WTC11 (cell line): ENCODE results near the gene NOTCH2. TPM values are rescaled to one million over a fixed set of nuclear protein-coding genes. Genes with fewer than 3 reads are reported as not detected.

Source experiments
- ATAC-seq: fragments of 200-7000 bp; cut with Tn5 transposase; 2 replicates; pipeline ENCODE4 v1.10.0; 2021; ENCODE audit warnings: mild to moderate bottlenecking, moderate library complexity
- CTCF ChIA-PET: fragments of 300-600 bp; sonication (Branson Sonifier 250); formaldehyde crosslinking; loops from one replicate; lab custom pipeline; 2021; ENCODE audit warnings: antibody characterized with exemption; lab: Charles Lee
- POLR2A ChIA-PET: fragments of 350-600 bp; sonication (Branson Sonifier 250); formaldehyde crosslinking; loops from one replicate; lab custom pipeline; 2021; ENCODE audit warnings: antibody characterized with exemption; lab: Charles Lee
- DNase-seq: peaks from one replicate; pipeline ENCODE4 v3.0.0; 2021; ENCODE audit warnings: low spot score
- H3K27ac Mint-ChIP-seq: 2 replicates; pipeline ENCODE4 v1.8.0; 2021; ENCODE audit warnings: mixed read lengths
- H3K27me3 Mint-ChIP-seq: 2 replicates; pipeline ENCODE4 v1.8.0; 2021; ENCODE audit warnings: low read depth, mild to moderate bottlenecking, moderate library complexity, mixed read lengths
- H3K36me3 Mint-ChIP-seq: 2 replicates; pipeline ENCODE4 v1.8.0; 2021; ENCODE audit warnings: mixed read lengths
- H3K4me1 Mint-ChIP-seq: 2 replicates; pipeline ENCODE4 v1.8.0; 2022; ENCODE audit warnings: mixed read lengths
- H3K4me3 Mint-ChIP-seq: 2 replicates; pipeline ENCODE4 v1.8.0; 2021; ENCODE audit warnings: mild to moderate bottlenecking, moderate library complexity, mixed read lengths
- H3K9me3 Mint-ChIP-seq: 2 replicates; pipeline ENCODE4 v1.8.0; 2021; ENCODE audit warnings: mixed read lengths
- CREM ChIP-seq: sonication (generic); formaldehyde crosslinking; IDR thresholded peaks from 2 replicates; pipeline ENCODE4 v1.8.1; 2022; ENCODE audit warnings: mild to moderate bottlenecking, missing genetic modification reagents, moderate library complexity
- ELF4 ChIP-seq: sonication (generic); formaldehyde crosslinking; IDR thresholded peaks from 2 replicates; pipeline ENCODE4 v1.8.1; 2022; ENCODE audit warnings: low read depth, mild to moderate bottlenecking, moderate library complexity, missing genetic modification reagents
- ETV6 ChIP-seq: sonication (generic); formaldehyde crosslinking; IDR thresholded peaks from 2 replicates; pipeline ENCODE4 v1.8.1; 2022; ENCODE audit warnings: mild to moderate bottlenecking, missing genetic modification reagents
- FOXP1 ChIP-seq: sonication (generic); formaldehyde crosslinking; IDR thresholded peaks from 2 replicates; pipeline ENCODE4 v1.8.0; 2022; ENCODE audit warnings: missing genetic modification reagents, mild to moderate bottlenecking, moderate library complexity, borderline replicate concordance
- JAZF1 ChIP-seq: fragments of 250-450 bp; sonication (Bioruptor Pico); IDR thresholded peaks from 2 replicates; pipeline ENCODE4 v1.9.0; 2021; ENCODE audit warnings: moderate library complexity, mild to moderate bottlenecking, inconsistent platforms
- NFATC4 ChIP-seq: fragments of 250-450 bp; sonication (Bioruptor Pico); IDR thresholded peaks from 2 replicates; pipeline ENCODE4 v1.9.0; 2021; ENCODE audit warnings: mild to moderate bottlenecking
- NFE2L1 ChIP-seq: sonication (generic); formaldehyde crosslinking; IDR thresholded peaks from 2 replicates; pipeline ENCODE4 v1.8.1; 2023; ENCODE audit warnings: missing genetic modification reagents
- ZNF396 ChIP-seq: fragments of 250-450 bp; sonication (Bioruptor Pico); IDR thresholded peaks from 2 replicates; pipeline ENCODE4 v1.8.0; 2021; ENCODE audit warnings: mild to moderate bottlenecking, moderate library complexity, borderline replicate concordance
- total RNA-seq: library from RNA; stranded (reverse); gene quantifications from 3 replicates; pipeline ENCODE4 v1.2.3, GENCODE V29; 2021
- TF ChIP-seq, protein P1 (sequence below): fragments of 250-450 bp; sonication (Bioruptor Pico); conservative IDR thresholded peaks from 2 replicates; pipeline ENCODE4 v1.9.0; 2021; ENCODE audit warnings: mild to moderate bottlenecking
- TF ChIP-seq, protein P2 (sequence below): sonication (generic); formaldehyde crosslinking; IDR thresholded peaks from 2 replicates; pipeline ENCODE4 v1.8.1; 2023; ENCODE audit warnings: mild to moderate bottlenecking, missing genetic modification reagents, moderate library complexity
- TF ChIP-seq, protein P3 (sequence below): sonication (generic); formaldehyde crosslinking; IDR thresholded peaks from 2 replicates; pipeline ENCODE4 v1.8.0; 2022; ENCODE audit warnings: mild to moderate bottlenecking, missing genetic modification reagents
- TF ChIP-seq, protein P4 (sequence below): fragments of 250-450 bp; sonication (Bioruptor Pico); IDR thresholded peaks from 2 replicates; pipeline ENCODE4 v1.9.0; 2021; ENCODE audit warnings: moderate library complexity, mild to moderate bottlenecking, inconsistent platforms, borderline replicate concordance
- TF ChIP-seq, protein P5 (sequence below): sonication (generic); formaldehyde crosslinking; IDR thresholded peaks from 2 replicates; pipeline ENCODE4 v1.8.0; 2023; ENCODE audit warnings: missing genetic modification reagents, mild to moderate bottlenecking, borderline replicate concordance
- TF ChIP-seq, protein P6 (sequence below): sonication (generic); formaldehyde crosslinking; IDR thresholded peaks from 2 replicates; pipeline ENCODE4 v1.8.1; 2023; ENCODE audit warnings: mild to moderate bottlenecking, moderate library complexity, missing genetic modification reagents
- TF ChIP-seq, protein P7 (sequence below): fragments of 250-450 bp; sonication (Bioruptor Pico); IDR thresholded peaks from 2 replicates; pipeline ENCODE4 v1.9.0; 2021; ENCODE audit warnings: mild to moderate bottlenecking
- TF ChIP-seq, protein P8 (sequence below): sonication (generic); formaldehyde crosslinking; IDR thresholded peaks from 2 replicates; pipeline ENCODE4 v1.8.0; 2022; ENCODE audit warnings: mild to moderate bottlenecking, missing genetic modification reagents

NOTCH2 gene
- total RNA-seq, 1 experiment from 2014 or later, result 60.9 TPM

DNA sequence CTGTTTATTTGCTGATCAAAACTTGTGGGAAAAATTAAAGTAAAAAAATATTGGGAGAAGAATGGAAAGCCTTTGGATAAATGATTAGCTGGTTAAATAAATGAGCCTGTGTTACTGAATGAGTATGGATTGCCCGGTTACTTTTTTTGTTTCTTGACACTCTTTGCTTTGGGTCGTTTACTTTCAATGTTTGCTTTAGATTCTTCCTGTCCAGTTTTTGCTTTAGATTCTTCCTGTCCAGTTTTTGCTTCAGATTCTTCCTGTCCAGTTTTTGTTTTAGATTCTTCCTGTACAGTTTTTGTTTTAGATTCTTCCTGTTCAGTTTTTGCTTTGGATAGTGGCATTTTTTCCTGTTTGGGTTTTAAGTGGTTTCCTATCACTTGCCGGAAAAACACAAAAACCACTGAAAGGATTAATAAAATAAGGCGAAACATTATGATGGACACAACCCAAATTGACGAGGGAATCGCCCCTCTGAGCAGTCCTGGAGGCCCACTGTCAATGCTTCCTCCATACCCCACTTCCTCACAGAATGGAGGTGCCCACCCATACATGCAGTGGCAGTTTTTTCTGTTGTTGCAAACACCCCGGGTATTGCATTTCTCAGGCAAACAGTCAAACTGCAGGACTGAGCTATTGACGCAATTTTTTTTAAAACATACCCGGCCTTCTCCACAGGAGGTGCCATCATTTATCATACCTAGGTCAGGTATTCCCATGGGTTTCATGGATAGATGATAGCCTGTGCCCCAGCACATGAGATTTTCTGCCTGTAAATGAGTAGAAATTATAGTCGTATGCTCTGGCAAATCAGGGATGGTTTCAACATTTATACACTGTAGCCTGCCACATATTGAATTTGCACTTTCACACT, 175.4 kb downstream of the NOTCH2 start (continued):
- TF ChIP-seq, protein P1, sequence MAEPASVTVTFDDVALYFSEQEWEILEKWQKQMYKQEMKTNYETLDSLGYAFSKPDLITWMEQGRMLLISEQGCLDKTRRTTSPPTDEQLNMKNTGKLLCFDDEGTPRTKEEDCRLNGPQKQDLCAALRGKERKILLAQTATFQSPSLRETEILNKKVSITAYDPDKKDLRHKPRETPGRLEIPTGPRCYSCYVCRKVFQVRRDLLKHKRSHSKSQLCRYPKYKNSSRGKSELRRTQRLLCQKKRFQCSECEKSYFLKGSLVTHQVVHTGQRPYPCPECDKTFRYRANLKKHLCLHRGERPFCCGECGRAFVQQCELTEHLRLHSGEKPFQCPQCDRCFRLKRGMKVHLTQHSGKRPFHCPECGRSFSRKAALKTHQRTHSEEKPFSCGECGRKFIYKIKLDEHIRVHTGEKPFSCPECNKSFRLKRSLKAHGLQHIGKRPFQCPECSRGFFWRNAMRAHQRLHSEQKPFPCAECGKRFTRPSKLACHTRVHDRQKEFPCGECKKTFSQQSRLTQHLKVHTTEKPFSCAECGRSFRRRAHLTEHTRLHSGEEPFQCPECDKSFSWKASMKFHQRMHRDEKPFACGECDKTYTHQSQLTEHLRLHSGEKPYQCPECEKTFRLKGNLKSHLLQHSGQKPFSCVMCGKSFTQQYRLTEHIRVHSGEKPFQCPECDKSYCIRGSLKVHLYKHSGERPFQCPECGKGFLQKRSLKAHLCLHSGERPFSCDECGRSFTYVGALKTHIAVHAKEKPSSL (CRISPR knock-in tag), result no peak
- TF ChIP-seq ELF4 (CRISPR knock-in tag) (no peak), NFE2L1 (CRISPR knock-in tag) (no peak), ETV6 (CRISPR knock-in tag) (no peak)
- TF ChIP-seq, protein P2, sequence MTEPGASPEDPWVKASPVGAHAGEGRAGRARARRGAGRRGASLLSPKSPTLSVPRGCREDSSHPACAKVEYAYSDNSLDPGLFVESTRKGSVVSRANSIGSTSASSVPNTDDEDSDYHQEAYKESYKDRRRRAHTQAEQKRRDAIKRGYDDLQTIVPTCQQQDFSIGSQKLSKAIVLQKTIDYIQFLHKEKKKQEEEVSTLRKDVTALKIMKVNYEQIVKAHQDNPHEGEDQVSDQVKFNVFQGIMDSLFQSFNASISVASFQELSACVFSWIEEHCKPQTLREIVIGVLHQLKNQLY (CRISPR knock-in tag), result no peak
- TF ChIP-seq, all 79 proteins: peak for 0

DNA sequence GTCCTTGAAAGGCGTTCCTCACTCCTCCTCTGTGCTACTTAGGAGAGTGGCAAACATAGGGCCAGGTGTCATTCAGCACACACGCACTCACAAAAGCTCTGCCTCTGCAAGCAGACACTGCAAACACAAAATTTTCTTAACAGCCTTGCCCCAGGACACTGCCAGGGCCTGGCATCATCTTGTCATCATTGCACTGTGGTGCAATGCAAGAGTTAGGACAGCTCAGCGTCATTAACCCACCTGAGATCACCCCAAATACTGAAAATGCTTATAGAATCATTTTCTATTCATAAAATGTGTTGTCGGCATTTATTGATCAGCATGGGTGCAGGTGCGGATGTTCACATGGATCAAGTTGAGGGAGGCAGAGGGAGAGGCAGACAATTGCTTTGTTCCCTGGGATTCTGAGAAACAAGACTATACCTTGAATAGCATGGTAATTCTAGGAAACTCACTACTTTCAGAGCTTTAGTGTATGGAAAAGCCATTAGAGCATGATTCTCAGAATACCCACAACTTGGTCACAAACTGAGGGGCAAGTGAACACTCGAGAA, 176.1 kb downstream of the NOTCH2 start:
- H3K4me1 Mint-ChIP-seq, result peaks cover 5% of the 10 kb centered on the region; the same call in 1 of the 2 replicates
- DNase-seq, result no peak
- H3K9me3 Mint-ChIP-seq, result peaks cover 3% of the 10 kb centered on the region; the same call in 1 of the 2 replicates
- no peaks in the 10 kb centered on the region for H3K36me3 Mint-ChIP-seq
- ChIA-PET CTCF (interaction anchor here (1.0 kb wide), 1 partner anchor 23 kb away, joined by 4 read pairs; no protein-coding TSS in a partner anchor), POLR2A (no interaction called here)
- peaks cover 2% of the 10 kb centered on the region; the same call in 1 of the 2 replicates for H3K27me3 Mint-ChIP-seq
- H3K27ac Mint-ChIP-seq, result no peak overlapping the region
- no peak overlapping the region for H3K4me3 Mint-ChIP-seq
- ATAC-seq, result no peak
- TF ChIP-seq CREM (CRISPR knock-in tag), result no peak
- TF ChIP-seq, protein P3, sequence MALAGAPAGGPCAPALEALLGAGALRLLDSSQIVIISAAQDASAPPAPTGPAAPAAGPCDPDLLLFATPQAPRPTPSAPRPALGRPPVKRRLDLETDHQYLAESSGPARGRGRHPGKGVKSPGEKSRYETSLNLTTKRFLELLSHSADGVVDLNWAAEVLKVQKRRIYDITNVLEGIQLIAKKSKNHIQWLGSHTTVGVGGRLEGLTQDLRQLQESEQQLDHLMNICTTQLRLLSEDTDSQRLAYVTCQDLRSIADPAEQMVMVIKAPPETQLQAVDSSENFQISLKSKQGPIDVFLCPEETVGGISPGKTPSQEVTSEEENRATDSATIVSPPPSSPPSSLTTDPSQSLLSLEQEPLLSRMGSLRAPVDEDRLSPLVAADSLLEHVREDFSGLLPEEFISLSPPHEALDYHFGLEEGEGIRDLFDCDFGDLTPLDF (CRISPR knock-in tag), result no peak
- no peak for TF ChIP-seq JAZF1 (CRISPR knock-in tag)

DNA sequence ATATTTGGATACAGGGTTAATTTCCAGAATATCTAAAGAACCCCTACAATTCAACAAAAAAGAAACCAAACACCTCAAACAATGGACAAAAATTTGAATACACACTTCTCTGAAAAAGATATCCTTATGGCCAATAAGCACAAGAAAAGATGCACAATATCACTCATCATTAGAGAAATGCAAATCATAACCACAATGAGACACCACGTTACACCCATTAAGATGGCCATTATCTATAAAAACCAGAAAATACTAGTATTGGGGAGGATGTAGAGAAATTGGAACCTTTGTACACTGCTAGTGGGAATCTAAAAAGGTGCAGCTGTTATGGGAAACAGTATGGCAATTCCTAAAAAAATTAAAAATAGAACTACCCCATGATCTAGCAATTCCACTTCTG, 178.1 kb downstream of the NOTCH2 start:
- ChIA-PET POLR2A (no interaction called here), CTCF (no interaction called here)
- H3K36me3 Mint-ChIP-seq, result no peaks in the 10 kb centered on the region
- peaks cover 2% of the 10 kb centered on the region; the same call in 1 of the 2 replicates for H3K27me3 Mint-ChIP-seq
- H3K4me3 Mint-ChIP-seq, result no peak overlapping the region
- H3K27ac Mint-ChIP-seq, result no peak overlapping the region
- peaks cover 5% of the 10 kb centered on the region; the same call in 1 of the 2 replicates for H3K9me3 Mint-ChIP-seq
- no peak for ATAC-seq
- H3K4me1 Mint-ChIP-seq, result peaks cover 5% of the 10 kb centered on the region; the same call in 1 of the 2 replicates
- no peak for DNase-seq
- no peak for TF ChIP-seq JAZF1 (CRISPR knock-in tag)
- no peak for TF ChIP-seq FOXP1 (CRISPR knock-in tag)
- no peak for TF ChIP-seq NFATC4
- TF ChIP-seq, protein P4, sequence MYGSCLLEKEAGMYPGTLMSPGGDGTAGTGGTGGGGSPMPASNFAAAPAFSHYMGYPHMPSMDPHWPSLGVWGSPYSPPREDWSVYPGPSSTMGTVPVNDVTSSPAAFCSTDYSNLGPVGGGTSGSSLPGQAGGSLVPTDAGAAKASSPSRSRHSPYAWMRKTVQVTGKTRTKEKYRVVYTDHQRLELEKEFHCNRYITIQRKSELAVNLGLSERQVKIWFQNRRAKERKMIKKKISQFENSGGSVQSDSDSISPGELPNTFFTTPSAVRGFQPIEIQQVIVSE (CRISPR knock-in tag), result no peak
- TF ChIP-seq, protein P5, sequence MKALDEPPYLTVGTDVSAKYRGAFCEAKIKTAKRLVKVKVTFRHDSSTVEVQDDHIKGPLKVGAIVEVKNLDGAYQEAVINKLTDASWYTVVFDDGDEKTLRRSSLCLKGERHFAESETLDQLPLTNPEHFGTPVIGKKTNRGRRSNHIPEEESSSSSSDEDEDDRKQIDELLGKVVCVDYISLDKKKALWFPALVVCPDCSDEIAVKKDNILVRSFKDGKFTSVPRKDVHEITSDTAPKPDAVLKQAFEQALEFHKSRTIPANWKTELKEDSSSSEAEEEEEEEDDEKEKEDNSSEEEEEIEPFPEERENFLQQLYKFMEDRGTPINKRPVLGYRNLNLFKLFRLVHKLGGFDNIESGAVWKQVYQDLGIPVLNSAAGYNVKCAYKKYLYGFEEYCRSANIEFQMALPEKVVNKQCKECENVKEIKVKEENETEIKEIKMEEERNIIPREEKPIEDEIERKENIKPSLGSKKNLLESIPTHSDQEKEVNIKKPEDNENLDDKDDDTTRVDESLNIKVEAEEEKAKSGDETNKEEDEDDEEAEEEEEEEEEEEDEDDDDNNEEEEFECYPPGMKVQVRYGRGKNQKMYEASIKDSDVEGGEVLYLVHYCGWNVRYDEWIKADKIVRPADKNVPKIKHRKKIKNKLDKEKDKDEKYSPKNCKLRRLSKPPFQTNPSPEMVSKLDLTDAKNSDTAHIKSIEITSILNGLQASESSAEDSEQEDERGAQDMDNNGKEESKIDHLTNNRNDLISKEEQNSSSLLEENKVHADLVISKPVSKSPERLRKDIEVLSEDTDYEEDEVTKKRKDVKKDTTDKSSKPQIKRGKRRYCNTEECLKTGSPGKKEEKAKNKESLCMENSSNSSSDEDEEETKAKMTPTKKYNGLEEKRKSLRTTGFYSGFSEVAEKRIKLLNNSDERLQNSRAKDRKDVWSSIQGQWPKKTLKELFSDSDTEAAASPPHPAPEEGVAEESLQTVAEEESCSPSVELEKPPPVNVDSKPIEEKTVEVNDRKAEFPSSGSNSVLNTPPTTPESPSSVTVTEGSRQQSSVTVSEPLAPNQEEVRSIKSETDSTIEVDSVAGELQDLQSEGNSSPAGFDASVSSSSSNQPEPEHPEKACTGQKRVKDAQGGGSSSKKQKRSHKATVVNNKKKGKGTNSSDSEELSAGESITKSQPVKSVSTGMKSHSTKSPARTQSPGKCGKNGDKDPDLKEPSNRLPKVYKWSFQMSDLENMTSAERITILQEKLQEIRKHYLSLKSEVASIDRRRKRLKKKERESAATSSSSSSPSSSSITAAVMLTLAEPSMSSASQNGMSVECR (CRISPR knock-in tag), result no peak
- TF ChIP-seq, protein P6, sequence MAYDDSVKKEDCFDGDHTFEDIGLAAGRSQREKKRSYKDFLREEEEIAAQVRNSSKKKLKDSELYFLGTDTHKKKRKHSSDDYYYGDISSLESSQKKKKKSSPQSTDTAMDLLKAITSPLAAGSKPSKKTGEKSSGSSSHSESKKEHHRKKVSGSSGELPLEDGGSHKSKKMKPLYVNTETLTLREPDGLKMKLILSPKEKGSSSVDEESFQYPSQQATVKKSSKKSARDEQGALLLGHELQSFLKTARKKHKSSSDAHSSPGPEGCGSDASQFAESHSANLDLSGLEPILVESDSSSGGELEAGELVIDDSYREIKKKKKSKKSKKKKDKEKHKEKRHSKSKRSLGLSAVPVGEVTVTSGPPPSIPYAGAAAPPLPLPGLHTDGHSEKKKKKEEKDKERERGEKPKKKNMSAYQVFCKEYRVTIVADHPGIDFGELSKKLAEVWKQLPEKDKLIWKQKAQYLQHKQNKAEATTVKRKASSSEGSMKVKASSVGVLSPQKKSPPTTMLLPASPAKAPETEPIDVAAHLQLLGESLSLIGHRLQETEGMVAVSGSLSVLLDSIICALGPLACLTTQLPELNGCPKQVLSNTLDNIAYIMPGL, result no peak
- no peak for TF ChIP-seq ZNF396 (CRISPR knock-in tag)
- TF ChIP-seq, protein P7, sequence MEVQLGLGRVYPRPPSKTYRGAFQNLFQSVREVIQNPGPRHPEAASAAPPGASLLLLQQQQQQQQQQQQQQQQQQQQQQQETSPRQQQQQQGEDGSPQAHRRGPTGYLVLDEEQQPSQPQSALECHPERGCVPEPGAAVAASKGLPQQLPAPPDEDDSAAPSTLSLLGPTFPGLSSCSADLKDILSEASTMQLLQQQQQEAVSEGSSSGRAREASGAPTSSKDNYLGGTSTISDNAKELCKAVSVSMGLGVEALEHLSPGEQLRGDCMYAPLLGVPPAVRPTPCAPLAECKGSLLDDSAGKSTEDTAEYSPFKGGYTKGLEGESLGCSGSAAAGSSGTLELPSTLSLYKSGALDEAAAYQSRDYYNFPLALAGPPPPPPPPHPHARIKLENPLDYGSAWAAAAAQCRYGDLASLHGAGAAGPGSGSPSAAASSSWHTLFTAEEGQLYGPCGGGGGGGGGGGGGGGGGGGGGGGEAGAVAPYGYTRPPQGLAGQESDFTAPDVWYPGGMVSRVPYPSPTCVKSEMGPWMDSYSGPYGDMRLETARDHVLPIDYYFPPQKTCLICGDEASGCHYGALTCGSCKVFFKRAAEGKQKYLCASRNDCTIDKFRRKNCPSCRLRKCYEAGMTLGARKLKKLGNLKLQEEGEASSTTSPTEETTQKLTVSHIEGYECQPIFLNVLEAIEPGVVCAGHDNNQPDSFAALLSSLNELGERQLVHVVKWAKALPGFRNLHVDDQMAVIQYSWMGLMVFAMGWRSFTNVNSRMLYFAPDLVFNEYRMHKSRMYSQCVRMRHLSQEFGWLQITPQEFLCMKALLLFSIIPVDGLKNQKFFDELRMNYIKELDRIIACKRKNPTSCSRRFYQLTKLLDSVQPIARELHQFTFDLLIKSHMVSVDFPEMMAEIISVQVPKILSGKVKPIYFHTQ (CRISPR knock-in tag), result no peak
- TF ChIP-seq, protein P8, sequence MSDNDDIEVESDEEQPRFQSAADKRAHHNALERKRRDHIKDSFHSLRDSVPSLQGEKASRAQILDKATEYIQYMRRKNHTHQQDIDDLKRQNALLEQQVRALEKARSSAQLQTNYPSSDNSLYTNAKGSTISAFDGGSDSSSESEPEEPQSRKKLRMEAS (CRISPR knock-in tag), result no peak
